Adipocyte (in vitro differentiated cells): Measurements from ENCODE around the gene MLLT3.
A peak's percentile ranks its signal among the peaks of the same experiment; 100 is the strongest.

ENCODE experiments used
- DNase-seq: peaks from one replicate; pipeline ENCODE4 v3.0.0-alpha.2; 2015; ENCODE audit warnings: low read depth
- H3K27me3 ChIP-seq: replicated peaks from 2 replicates; pipeline ENCODE4 v1.7.0; 2013; ENCODE audit warnings: mild to moderate bottlenecking, low read length, moderate library complexity; ENCODE audit not compliant: control insufficient read depth, insufficient read depth
- H3K36me3 ChIP-seq: 2 replicates; pipeline ENCODE4 v1.7.0; 2013; ENCODE audit warnings: low read length, mild to moderate bottlenecking, moderate library complexity; ENCODE audit not compliant: control insufficient read depth, insufficient read depth, severe bottlenecking
- H3K4me1 ChIP-seq: 2 replicates; pipeline ENCODE4 v1.7.0; 2013; ENCODE audit warnings: mild to moderate bottlenecking, low read length, moderate library complexity; ENCODE audit not compliant: control insufficient read depth, insufficient read depth
- H3K4me3 ChIP-seq: 2 replicates; pipeline ENCODE4 v1.7.0; 2013; ENCODE audit warnings: mild to moderate bottlenecking, low read length, moderate library complexity
- H3K9ac ChIP-seq: 2 replicates; pipeline ENCODE4 v1.7.0; 2013; ENCODE audit warnings: mild to moderate bottlenecking, low read length, moderate library complexity
- H3K9me3 ChIP-seq: 2 replicates; pipeline ENCODE4 v1.7.0; 2013; ENCODE audit warnings: mild to moderate bottlenecking, low read length, moderate library complexity; ENCODE audit not compliant: control insufficient read depth

The MLLT3 gene

GRCh38 chr9:20355022-20355421 is 267.3 kb downstream of the MLLT3 start:
- DNase-seq: peak; percentile 78
- peaks cover 42% of the 10 kb centered on the region for H3K4me1 ChIP-seq
- H3K9me3 ChIP-seq: no peaks in the 10 kb centered on the region
- H3K27me3 ChIP-seq: no peaks in the 10 kb centered on the region
- peak overlapping the region; percentile 63 for H3K9ac ChIP-seq
- H3K4me3 ChIP-seq: no peak overlapping the region
- peaks cover 5% of the 10 kb centered on the region for H3K36me3 ChIP-seq

- peak; percentile 64 for DNase-seq
- no peak overlapping the region for H3K4me3 ChIP-seq
- no peaks in the 10 kb centered on the region for H3K9me3 ChIP-seq
- peaks cover 42% of the 10 kb centered on the region for H3K4me1 ChIP-seq
- H3K9ac ChIP-seq: no peak overlapping the region
- peaks cover 5% of the 10 kb centered on the region for H3K36me3 ChIP-seq
- no peaks in the 10 kb centered on the region for H3K27me3 ChIP-seq
These were observed 268.2 kb downstream of the MLLT3 start for GRCh38 chr9:20353931-20354652.

GRCh38 chr9:20353524-20353923 is 268.8 kb downstream of the MLLT3 start:
- no peak overlapping the region for H3K4me3 ChIP-seq
- peak; percentile 29 for DNase-seq
- no peaks in the 10 kb centered on the region for H3K27me3 ChIP-seq
- peaks cover 5% of the 10 kb centered on the region for H3K36me3 ChIP-seq
- H3K4me1 ChIP-seq: peaks cover 42% of the 10 kb centered on the region
- no peaks in the 10 kb centered on the region for H3K9me3 ChIP-seq
- no peak overlapping the region for H3K9ac ChIP-seq

- Histone ChIP-seq H3K4me3 (no peak overlapping the region), H3K9me3 (no peaks in the 10 kb centered on the region), H3K27me3 (no peaks in the 10 kb centered on the region), H3K36me3 (peaks cover 11% of the 10 kb centered on the region), H3K9ac (no peak overlapping the region), H3K4me1 (peaks cover 42% of the 10 kb centered on the region)
- DNase-seq: no peak
These were observed 269.7 kb downstream of the MLLT3 start for GRCh38 chr9:20352591-20352990.

- no peak overlapping the region for H3K9ac ChIP-seq
These were observed 270.6 kb downstream of the MLLT3 start for GRCh38 chr9:20351715-20352114.

GRCh38 chr9:20349568-20349967 is 272.7 kb downstream of the MLLT3 start:
- H3K36me3 ChIP-seq: peaks cover 28% of the 10 kb centered on the region
- DNase-seq: no peak
- no peaks in the 10 kb centered on the region for H3K27me3 ChIP-seq
- H3K9ac ChIP-seq: no peak overlapping the region
- H3K4me1 ChIP-seq: peaks cover 15% of the 10 kb centered on the region
- no peak overlapping the region for H3K4me3 ChIP-seq
- no peaks in the 10 kb centered on the region for H3K9me3 ChIP-seq

More at GRCh38 chr9:20351715-20352114, 270.6 kb downstream of the MLLT3 start:
- H3K4me1 ChIP-seq: peaks cover 35% of the 10 kb centered on the region
- no peaks in the 10 kb centered on the region for H3K9me3 ChIP-seq
- H3K36me3 ChIP-seq: peaks cover 15% of the 10 kb centered on the region
- no peak for DNase-seq
- no peaks in the 10 kb centered on the region for H3K27me3 ChIP-seq
- no peak overlapping the region for H3K4me3 ChIP-seq

- Histone ChIP-seq H3K4me3 (no peak overlapping the region), H3K27me3 (no peaks in the 10 kb centered on the region), H3K4me1 (no peaks in the 10 kb centered on the region), H3K36me3 (peaks cover 22% of the 10 kb centered on the region), H3K9ac (no peak overlapping the region), H3K9me3 (no peaks in the 10 kb centered on the region)
- DNase-seq: no peak
These were observed 279.0 kb downstream of the MLLT3 start for GRCh38 chr9:20343325-20343724.

GRCh38 chr9:20340511-20340861 is 281.8 kb downstream of the MLLT3 start:
- Histone ChIP-seq H3K9ac (no peak overlapping the region), H3K4me1 (no peaks in the 10 kb centered on the region), H3K4me3 (peak overlapping the region; percentile 26), H3K27me3 (peaks cover 13% of the 10 kb centered on the region), H3K9me3 (no peaks in the 10 kb centered on the region), H3K36me3 (peaks cover 2% of the 10 kb centered on the region)
- DNase-seq: no peak

- Histone ChIP-seq H3K4me1 (no peaks in the 10 kb centered on the region), H3K9ac (no peak overlapping the region), H3K4me3 (no peak overlapping the region)
These were observed 286.5 kb downstream of the MLLT3 start for GRCh38 chr9:20335668-20336332.

GRCh38 chr9:20333991-20334390 is 288.3 kb downstream of the MLLT3 start:
- no peak for DNase-seq
- Histone ChIP-seq H3K9ac (no peak overlapping the region), H3K27me3 (peaks cover 17% of the 10 kb centered on the region), H3K36me3 (no peaks in the 10 kb centered on the region), H3K4me3 (no peak overlapping the region), H3K9me3 (no peaks in the 10 kb centered on the region), H3K4me1 (no peaks in the 10 kb centered on the region)

More at GRCh38 chr9:20335668-20336332, 286.5 kb downstream of the MLLT3 start:
- Histone ChIP-seq H3K36me3 (no peaks in the 10 kb centered on the region), H3K27me3 (peaks cover 15% of the 10 kb centered on the region), H3K9me3 (no peaks in the 10 kb centered on the region)
- no peak for DNase-seq

- Histone ChIP-seq H3K4me3 (no peak overlapping the region), H3K4me1 (no peaks in the 10 kb centered on the region), H3K27me3 (peaks cover 21% of the 10 kb centered on the region), H3K9ac (no peak overlapping the region), H3K9me3 (no peaks in the 10 kb centered on the region), H3K36me3 (no peaks in the 10 kb centered on the region)
- no peak for DNase-seq
These were observed 291.1 kb downstream of the MLLT3 start for GRCh38 chr9:20331095-20331685.
